Panc1 (cell line): ENCODE measurements around the gene MTHFD1L. TPM values are rescaled to one million over a fixed set of nuclear protein-coding genes. Genes with fewer than 3 reads are reported as not detected.

Source experiments
- ATAC-seq: fragments of 200-7000 bp; cut with Tn5 transposase; 2 replicates; pipeline ENCODE4 v1.9.1; 2020; ENCODE audit warnings: mild to moderate bottlenecking, moderate library complexity
- BruUV-seq: library from RNA; stranded (reverse); fragments of 400-500 nt; replicated peaks from 2 replicates; lab custom pipeline; 2021; lab: Mats Ljungman, UMichigan
- CTCF ChIA-PET: fragments of 300-600 bp; sonication (Branson Sonifier 250); formaldehyde crosslinking; loops from one replicate; lab custom pipeline; 2022; ENCODE audit warnings: antibody characterized with exemption; lab: Charles Lee
- POLR2A ChIA-PET: fragments of 300-600 bp; sonication (Branson Sonifier 250); formaldehyde crosslinking; loops from one replicate; lab custom pipeline; 2022; ENCODE audit warnings: antibody characterized with exemption; lab: Charles Lee
- DNase-seq: peaks from one replicate; pipeline ENCODE4 v3.0.0-alpha.2; 2010; ENCODE audit warnings: low read depth, low spot score
- H3K27ac ChIP-seq: 2 replicates; pipeline ENCODE4 v1.5.1; 2011; ENCODE audit warnings: mild to moderate bottlenecking, low read length, inconsistent platforms
- H3K27me3 ChIP-seq: fragments of 200-500 bp; sonication (Bioruptor generic); 2 replicates; pipeline ENCODE4 v1.6.0; 2014; ENCODE audit warnings: low read length, inconsistent platforms; ENCODE audit not compliant: control insufficient read depth, insufficient read depth
- H3K36me3 ChIP-seq: fragments of 200-500 bp; sonication (Bioruptor generic); 2 replicates; pipeline ENCODE4 v1.5.1; 2014; ENCODE audit warnings: inconsistent platforms, mild to moderate bottlenecking, low read length, moderate library complexity; ENCODE audit not compliant: control insufficient read depth, insufficient read depth
- H3K4me1 ChIP-seq: 2 replicates; pipeline ENCODE4 v1.5.1; 2011; ENCODE audit warnings: inconsistent platforms, mild to moderate bottlenecking, low read length, moderate library complexity; ENCODE audit not compliant: control insufficient read depth, insufficient read depth
- H3K4me3 ChIP-seq, 2 experiments: 2 replicates each; pipeline ENCODE4 v1.5.1; 2011 to 2012; ENCODE audit warnings: low read depth in 2 of 2, low read length in 2 of 2, mild to moderate bottlenecking in 2 of 2, inconsistent platforms in 1 of 2, moderate library complexity in 1 of 2
- H3K9me3 ChIP-seq: fragments of 200-500 bp; sonication (Bioruptor generic); 2 replicates; pipeline ENCODE4 v1.5.1; 2014; ENCODE audit warnings: low read depth, mild to moderate bottlenecking, inconsistent platforms, low read length, moderate library complexity; ENCODE audit not compliant: control insufficient read depth, insufficient read depth
- CTCF ChIP-seq: fragments of 450-650 bp; IDR thresholded peaks from 2 replicates; pipeline ENCODE4 v1.5.1; 2017; ENCODE audit warnings: mild to moderate bottlenecking
- POLR2AphosphoS5 ChIP-seq: IDR thresholded peaks from 2 replicates; pipeline ENCODE4 v1.6.1; 2012; ENCODE audit warnings: mild to moderate bottlenecking, low read depth, low read length, moderate library complexity
- REST ChIP-seq, 2 experiments: IDR thresholded peaks; 2 replicates each; pipeline ENCODE4 v1.6.1; 2011 to 2012; ENCODE audit warnings: low read depth in 2 of 2, control low read depth in 1 of 2, low read length in 1 of 2, mild to moderate bottlenecking in 1 of 2, moderate library complexity in 1 of 2; ENCODE audit not compliant: insufficient read depth in 1 of 2
- SIN3A ChIP-seq: IDR thresholded peaks from 2 replicates; pipeline ENCODE4 v1.6.1; 2012; ENCODE audit warnings: low read depth, mild to moderate bottlenecking, low read length, moderate library complexity, borderline replicate concordance; ENCODE audit not compliant: insufficient read depth
- TCF7L2 ChIP-seq: IDR thresholded peaks from 2 replicates; pipeline ENCODE4 v1.6.1; 2011; ENCODE audit warnings: mild to moderate bottlenecking, low read depth, low read length, inconsistent platforms
- in situ Hi-C: cut with HindIII; loops from 2 replicates; pipeline ENCODE4 v1.10.0; 2016; ENCODE audit warnings: low sequenced_read_pairs, low pct_unique_long_range_greater_than_20kb
- intact Hi-C: fragments of 100-400 bp; cut with micrococcal nuclease; formaldehyde crosslinking; loops from one replicate; pipeline ENCODE4 v1.10.0; 2022; ENCODE audit not compliant: unreplicated experiment
- total RNA-seq: library from RNA; stranded (reverse); gene quantifications from one replicate; pipeline ENCODE4 v1.2.1, GENCODE V29; 2021; ENCODE audit not compliant: unreplicated experiment

MTHFD1L gene
- total RNA-seq, 1 experiment from 2014 or later: 76.2 TPM

- intact Hi-C loops (no loop called here), in situ Hi-C loops (no loop called here)
- Histone ChIP-seq H3K36me3 (no peaks in the 10 kb centered on the region), H3K27ac (no peak overlapping the region), H3K4me1 (peaks cover 2% of the 10 kb centered on the region), H3K9me3 (peaks cover 34% of the 10 kb centered on the region; the same call in 1 of the 2 replicates), H3K4me3 (no peak overlapping the region), H3K27me3 (no peaks in the 10 kb centered on the region)
- ChIA-PET POLR2A (interaction anchor here (0.6 kb wide), 1 partner anchor 12 kb away, joined by 3 read pairs; no protein-coding TSS in a partner anchor), CTCF (no interaction called here)
- ATAC-seq (no peak), DNase-seq (no peak)
- BruUV-seq: no TSS peak
- no peak for TF ChIP-seq CTCF
- no peak for TF ChIP-seq POLR2AphosphoS5
- TF ChIP-seq SIN3A: no peak
- TF ChIP-seq REST (IDR thresholded peaks at IDR 0.05; ENCODE audit: insufficient read depth in 1 of 2, low read depth in 2 of 2, low read length in 1 of 2): no peak
- no peak for TF ChIP-seq TCF7L2
Measured at GRCh38 chr6:151075930-151076555, 210.5 kb downstream of the MTHFD1L start.

- DNase-seq: no peak
- CTCF ChIA-PET: no interaction called here
- 0 out of 2 replicates have a peak, but pooled peaks have one; percentile 16 for ATAC-seq
- Histone ChIP-seq H3K9me3 (peaks cover 24% of the 10 kb centered on the region; the same call in 1 of the 2 replicates), H3K4me1 (peaks cover 8% of the 10 kb centered on the region; the same call in 1 of the 2 replicates), H3K36me3 (no peaks in the 10 kb centered on the region), H3K27me3 (no peaks in the 10 kb centered on the region), H3K4me3 (no peak overlapping the region), H3K27ac (peak overlapping the region; percentile 30; the same call in 1 of the 2 replicates)
- POLR2A ChIA-PET: interaction anchor here (0.5 kb wide), 1 partner anchor 425 kb away, joined by 3 read pairs; no protein-coding TSS in a partner anchor
- no TSS peak for BruUV-seq
- in situ Hi-C loops: no loop called here
- intact Hi-C loops: no loop called here
- TF ChIP-seq SIN3A (no peak), REST (IDR thresholded peaks at IDR 0.05; ENCODE audit: insufficient read depth in 1 of 2, low read depth in 2 of 2, low read length in 1 of 2) (no peak), POLR2AphosphoS5 (no peak), TCF7L2 (no peak), CTCF (no peak)
Measured at GRCh38 chr6:151078655-151079054, 213.2 kb downstream of the MTHFD1L start.
